Measurements from ENCODE around the gene NPAS2. TPM values are rescaled to one million over a fixed set of nuclear protein-coding genes. Genes with fewer than 3 reads are reported as not detected.

NPAS2 gene
- polyA plus RNA-seq, 1 donor (not counting 4 experiments of a cell fraction or from before 2014, with no cell fraction given), result 17.7 TPM

GRCh38 chr2:100941646-100942240 lies 121.8 kb downstream of the NPAS2 start:
- dilution Hi-C loops (cut with MboI; ENCODE audit: extremely low pct_ligation_motif_present, low sequenced_read_pairs), result no loop called here
- peaks cover 0 to 34% of the 10 kb centered on the region in 2 experiments for H3K36me3 ChIP-seq (ENCODE audit: control insufficient read depth in 2 of 2, extremely low read depth in 1 of 2, insufficient read depth in 2 of 2, low read length in 2 of 2)

GRCh38 chr2:100944617-100945432 lies 124.9 kb downstream of the NPAS2 start:
- Histone ChIP-seq H3K9me1 (ENCODE audit: control insufficient read depth, extremely low read depth, insufficient read depth, low read length) (no peaks in the 10 kb centered on the region), H3K79me2 (ENCODE audit: control insufficient read depth, insufficient read depth, low read length) (no peaks in the 10 kb centered on the region), H3K36me3 (ENCODE audit: control insufficient read depth in 2 of 2, extremely low read depth in 1 of 2, insufficient read depth in 2 of 2, low read length in 2 of 2) (peaks cover 0 to 26% of the 10 kb centered on the region in 2 experiments), H3K27me3 (ENCODE audit: control insufficient read depth, extremely low read depth, insufficient read depth, low read length) (no peaks in the 10 kb centered on the region), H3K4me1 (ENCODE audit: control insufficient read depth, extremely low read depth, insufficient read depth, low read length) (no peaks in the 10 kb centered on the region), H3K4me3 (ENCODE audit: control insufficient read depth in 2 of 3, extremely low read depth in 1 of 3, insufficient read depth in 2 of 3, low read depth in 1 of 3, low read length in 3 of 3) (no peak overlapping the region), H3K27ac (ENCODE audit: control insufficient read depth, insufficient read depth, low read length) (no peak overlapping the region), H3K4me2 (ENCODE audit: control insufficient read depth, extremely low read depth, insufficient read depth, low read depth, low read length) (no peak overlapping the region), H3K9ac (ENCODE audit: control insufficient read depth, extremely low read depth, insufficient read depth, low read length) (no peak overlapping the region), H3K9me3 (ENCODE audit: control insufficient read depth, low read depth, low read length) (no peaks in the 10 kb centered on the region), H2AFZ (ENCODE audit: control insufficient read depth, low read length) (no peak overlapping the region), H4K20me1 (ENCODE audit: control insufficient read depth, extremely low read depth, insufficient read depth, low read length) (no peaks in the 10 kb centered on the region)
- DNase-seq (ENCODE audit: low read depth, low spot score) (no peak), FAIRE-seq (no peak)
- dilution Hi-C loops (cut with MboI; ENCODE audit: extremely low pct_ligation_motif_present, low sequenced_read_pairs), result no loop called here
- TF ChIP-seq CTCF (optimal IDR thresholded peaks at IDR 0.05 in 1 of 3, IDR thresholded peaks at IDR 0.05 in 1 of 3, conservative IDR thresholded peaks at IDR 0.05 in 1 of 3; ENCODE audit: extremely low read depth in 1 of 3, insufficient read depth in 2 of 3, low read length in 3 of 3), result no peak
- no peak for TF ChIP-seq EZH2 (IDR thresholded peaks at IDR 0.05; ENCODE audit: low read length)

More at GRCh38 chr2:100941646-100942240, 121.8 kb downstream of the NPAS2 start:
- Histone ChIP-seq H3K79me2 (ENCODE audit: control insufficient read depth, insufficient read depth, low read length) (no peaks in the 10 kb centered on the region), H3K4me2 (ENCODE audit: control insufficient read depth, extremely low read depth, insufficient read depth, low read depth, low read length) (no peak overlapping the region), H3K9me3 (ENCODE audit: control insufficient read depth, low read depth, low read length) (no peaks in the 10 kb centered on the region), H2AFZ (ENCODE audit: control insufficient read depth, low read length) (no peak overlapping the region), H3K9ac (ENCODE audit: control insufficient read depth, extremely low read depth, insufficient read depth, low read length) (no peak overlapping the region), H3K27me3 (ENCODE audit: control insufficient read depth, extremely low read depth, insufficient read depth, low read length) (no peaks in the 10 kb centered on the region), H3K9me1 (ENCODE audit: control insufficient read depth, extremely low read depth, insufficient read depth, low read length) (no peaks in the 10 kb centered on the region), H3K27ac (ENCODE audit: control insufficient read depth, insufficient read depth, low read length) (no peak overlapping the region), H3K4me1 (ENCODE audit: control insufficient read depth, extremely low read depth, insufficient read depth, low read length) (no peaks in the 10 kb centered on the region), H4K20me1 (ENCODE audit: control insufficient read depth, extremely low read depth, insufficient read depth, low read length) (no peaks in the 10 kb centered on the region), H3K4me3 (ENCODE audit: control insufficient read depth in 2 of 3, extremely low read depth in 1 of 3, insufficient read depth in 2 of 3, low read depth in 1 of 3, low read length in 3 of 3) (no peak overlapping the region)
- FAIRE-seq (no peak), DNase-seq (ENCODE audit: low read depth, low spot score) (no peak)
- TF ChIP-seq CTCF (optimal IDR thresholded peaks at IDR 0.05 in 1 of 3, IDR thresholded peaks at IDR 0.05 in 1 of 3, conservative IDR thresholded peaks at IDR 0.05 in 1 of 3; ENCODE audit: extremely low read depth in 1 of 3, insufficient read depth in 2 of 3, low read length in 3 of 3), result no peak
- no peak for TF ChIP-seq EZH2 (IDR thresholded peaks at IDR 0.05; ENCODE audit: low read length)

All from keratinocyte (primary cell).